Activated T-cell treated with anti-CD3 and anti-CD28 coated beads, Interleukin-2, amount 50 U/mL, for 72 hours (primary cell): ENCODE data around the gene JMJD1C. TPM values are rescaled to one million over a fixed set of nuclear protein-coding genes. Genes with fewer than 3 reads are reported as not detected.

Experiments
- ATAC-seq, 2 donors: fragments of 150-1000 bp; cut with Tn5 transposase; replicated peaks in 1 of 2; 2 replicates each; pipeline ENCODE4 v1.10.0; 2021; ENCODE audit warnings: moderate library complexity in 2 of 2, mild to moderate bottlenecking in 1 of 2
- DNase-seq, 2 donors: peaks; one replicate each; pipeline ENCODE4 v3.0.0; 2021 to 2022; ENCODE audit warnings: mixed read lengths in 1 of 2
- H3K27ac Mint-ChIP-seq: one replicate; pipeline ENCODE4 v1.8.0; 2022; ENCODE audit warnings: mild to moderate bottlenecking, moderate library complexity, mixed read lengths
- H3K27me3 Mint-ChIP-seq: one replicate; pipeline ENCODE4 v1.8.0; 2022; ENCODE audit warnings: low read depth, mixed read lengths
- H3K36me3 Mint-ChIP-seq, 2 donors: one replicate each; pipeline ENCODE4 v1.8.0; 2022; ENCODE audit warnings: mixed read lengths in 2 of 2, mild to moderate bottlenecking in 1 of 2; ENCODE audit not compliant: insufficient read depth in 2 of 2
- H3K4me1 Mint-ChIP-seq: one replicate; pipeline ENCODE4 v1.8.0; 2022; ENCODE audit warnings: low read depth, mixed read lengths
- H3K4me3 Mint-ChIP-seq, 2 donors: one replicate each; pipeline ENCODE4 v1.8.0; 2022; ENCODE audit warnings: mild to moderate bottlenecking in 2 of 2, mixed read lengths in 2 of 2, moderate library complexity in 2 of 2
- H3K9me3 Mint-ChIP-seq, 2 donors: one replicate each; pipeline ENCODE4 v1.8.0; 2022; ENCODE audit warnings: mixed read lengths in 2 of 2
- total RNA-seq, 2 donors: library from RNA; stranded (reverse); gene quantifications; one replicate each; pipeline ENCODE4 v1.2.3, GENCODE V29; 2022

The JMJD1C gene
- total RNA-seq, 2 donors from 2014 or later: 67.3 to 67.5 TPM

GRCh38 chr10:63373176-63373575 lies 92.6 kb downstream of the JMJD1C start:
- Mint-ChIP-seq H3K27ac (no peak overlapping the region), H3K9me3 (no peaks in the 10 kb centered on the region), H3K36me3 (peaks cover 2 to 3% of the 10 kb centered on the region in 2 donors), H3K27me3 (no peaks in the 10 kb centered on the region), H3K4me3 (no peak overlapping the region), H3K4me1 (peaks cover 19% of the 10 kb centered on the region)
- ATAC-seq (no peak), DNase-seq (no peak)

- H3K9me3 Mint-ChIP-seq: no peaks in the 10 kb centered on the region
- no peaks in the 10 kb centered on the region for H3K27me3 Mint-ChIP-seq
- H3K36me3 Mint-ChIP-seq: peaks cover 2 to 5% of the 10 kb centered on the region in 2 donors
- H3K4me1 Mint-ChIP-seq: no peaks in the 10 kb centered on the region
- DNase-seq: no peak
- H3K4me3 Mint-ChIP-seq: no peak overlapping the region
- H3K27ac Mint-ChIP-seq: no peak overlapping the region
- no peak for ATAC-seq
Measured at GRCh38 chr10:63369711-63370110, 96.1 kb downstream of the JMJD1C start.

- H3K27me3 Mint-ChIP-seq: no peaks in the 10 kb centered on the region
- no peak overlapping the region for H3K4me3 Mint-ChIP-seq
- DNase-seq (no peak), ATAC-seq (no peak)
- H3K27ac Mint-ChIP-seq: no peak overlapping the region
- no peaks in the 10 kb centered on the region for H3K9me3 Mint-ChIP-seq
- H3K4me1 Mint-ChIP-seq: no peaks in the 10 kb centered on the region
- H3K36me3 Mint-ChIP-seq: peaks cover 2 to 5% of the 10 kb centered on the region in 2 donors
Measured at GRCh38 chr10:63368365-63368764, 97.4 kb downstream of the JMJD1C start.

GRCh38 chr10:63366933-63367332 lies 98.8 kb downstream of the JMJD1C start:
- DNase-seq: no peak
- Mint-ChIP-seq H3K27me3 (no peaks in the 10 kb centered on the region), H3K4me1 (no peaks in the 10 kb centered on the region), H3K4me3 (no peak overlapping the region), H3K27ac (no peak overlapping the region), H3K9me3 (no peaks in the 10 kb centered on the region), H3K36me3 (peaks cover 0 to 4% of the 10 kb centered on the region in 2 donors)
- ATAC-seq: no peak

GRCh38 chr10:63365976-63366765 lies 99.6 kb downstream of the JMJD1C start:
- H3K4me3 Mint-ChIP-seq: no peak overlapping the region
- H3K36me3 Mint-ChIP-seq: peaks cover 0 to 4% of the 10 kb centered on the region in 2 donors
- ATAC-seq (no peak), DNase-seq (no peak)
- H3K27me3 Mint-ChIP-seq: no peaks in the 10 kb centered on the region
- H3K4me1 Mint-ChIP-seq: no peaks in the 10 kb centered on the region
- H3K27ac Mint-ChIP-seq: no peak overlapping the region
- no peaks in the 10 kb centered on the region for H3K9me3 Mint-ChIP-seq

GRCh38 chr10:63364918-63365317 lies 100.9 kb downstream of the JMJD1C start:
- Mint-ChIP-seq H3K27me3 (no peaks in the 10 kb centered on the region), H3K4me3 (no peak overlapping the region), H3K27ac (no peak overlapping the region), H3K4me1 (no peaks in the 10 kb centered on the region), H3K9me3 (no peaks in the 10 kb centered on the region), H3K36me3 (peaks cover 0 to 4% of the 10 kb centered on the region in 2 donors)
- ATAC-seq (no peak), DNase-seq (no peak)

GRCh38 chr10:63363951-63364350 lies 101.8 kb downstream of the JMJD1C start:
- no peaks in the 10 kb centered on the region for H3K4me1 Mint-ChIP-seq
- no peaks in the 10 kb centered on the region for H3K9me3 Mint-ChIP-seq
- no peak overlapping the region for H3K4me3 Mint-ChIP-seq
- H3K36me3 Mint-ChIP-seq: peaks cover 0 to 4% of the 10 kb centered on the region in 2 donors
- no peaks in the 10 kb centered on the region for H3K27me3 Mint-ChIP-seq
- no peak overlapping the region for H3K27ac Mint-ChIP-seq
- ATAC-seq (no peak), DNase-seq (no peak)

GRCh38 chr10:63355682-63356081 lies 110.1 kb downstream of the JMJD1C start:
- no peak for ATAC-seq
- Mint-ChIP-seq H3K27ac (peak overlapping the region; percentile 19), H3K9me3 (no peaks in the 10 kb centered on the region)

GRCh38 chr10:63352976-63353375 lies 112.8 kb downstream of the JMJD1C start:
- Mint-ChIP-seq H3K4me1 (peaks cover 47% of the 10 kb centered on the region), H3K27me3 (no peaks in the 10 kb centered on the region), H3K36me3 (no peaks in the 10 kb centered on the region), H3K27ac (peak overlapping the region; percentile 80), H3K4me3 (peak overlapping the region in 1 of 2 donors; percentile 56), H3K9me3 (no peaks in the 10 kb centered on the region)
- ATAC-seq (no peak), DNase-seq (no peak)

More at GRCh38 chr10:63355682-63356081, 110.1 kb downstream of the JMJD1C start:
- Mint-ChIP-seq H3K27me3 (no peaks in the 10 kb centered on the region), H3K4me1 (peaks cover 47% of the 10 kb centered on the region), H3K4me3 (peak overlapping the region in 1 of 2 donors; percentile 49), H3K36me3 (no peaks in the 10 kb centered on the region)
- no peak for DNase-seq

- H3K4me1 Mint-ChIP-seq: peaks cover 24% of the 10 kb centered on the region
- no peak overlapping the region for H3K4me3 Mint-ChIP-seq
- no peaks in the 10 kb centered on the region for H3K27me3 Mint-ChIP-seq
- H3K27ac Mint-ChIP-seq: no peak overlapping the region
- ATAC-seq (no peak), DNase-seq (no peak)
- no peaks in the 10 kb centered on the region for H3K36me3 Mint-ChIP-seq
- H3K9me3 Mint-ChIP-seq: no peaks in the 10 kb centered on the region
Measured at GRCh38 chr10:63348245-63348850, 117.4 kb downstream of the JMJD1C start.

GRCh38 chr10:63346015-63346441 lies 119.7 kb downstream of the JMJD1C start:
- no peaks in the 10 kb centered on the region for H3K27me3 Mint-ChIP-seq
- H3K27ac Mint-ChIP-seq: no peak overlapping the region
- H3K4me3 Mint-ChIP-seq: no peak overlapping the region
- H3K4me1 Mint-ChIP-seq: peaks cover 6% of the 10 kb centered on the region
- H3K9me3 Mint-ChIP-seq: no peaks in the 10 kb centered on the region
- ATAC-seq: no peak
- DNase-seq: no peak
- no peaks in the 10 kb centered on the region for H3K36me3 Mint-ChIP-seq

- Mint-ChIP-seq H3K4me1 (peaks cover 6% of the 10 kb centered on the region), H3K27ac (no peak overlapping the region), H3K36me3 (no peaks in the 10 kb centered on the region), H3K27me3 (no peaks in the 10 kb centered on the region), H3K4me3 (no peak overlapping the region), H3K9me3 (no peaks in the 10 kb centered on the region)
- DNase-seq (no peak), ATAC-seq (no peak)
Measured at GRCh38 chr10:63344269-63344668, 121.5 kb downstream of the JMJD1C start.

GRCh38 chr10:63343476-63343875 lies 122.3 kb downstream of the JMJD1C start:
- Mint-ChIP-seq H3K36me3 (no peaks in the 10 kb centered on the region), H3K4me3 (no peak overlapping the region), H3K9me3 (no peaks in the 10 kb centered on the region), H3K27me3 (no peaks in the 10 kb centered on the region), H3K27ac (no peak overlapping the region), H3K4me1 (peaks cover 6% of the 10 kb centered on the region)
- ATAC-seq (no peak), DNase-seq (no peak)
